Suprapubic skin (tissue), 3 donors: Measurements from ENCODE around the gene RBMS3.
"Not testable (repeated sequence)": the region's sequence is repeated elsewhere in the genome, so short reads cannot be mapped to it uniquely, and the experiment has no call there.

Source experiments
- POLR2AphosphoS5 ChIP-seq, 3 donors: sonication (generic); formaldehyde crosslinking; IDR thresholded peaks; one replicate each; pipeline ENCODE4 v1.6.1; 2017; ENCODE audit warnings: antibody characterized with exemption in 3 of 3
- TF ChIP-seq, protein P1 (sequence below), 2 donors: fragments of 200-600 bp in 1 of 2; fragments of 450-650 bp in 1 of 2; sonication (generic) in 1 of 2; IDR thresholded peaks; one replicate each; pipeline ENCODE4 v1.5.1; 2016 to 2019; ENCODE audit warnings: antibody characterized with exemption in 2 of 2, mild to moderate bottlenecking in 1 of 2, moderate library complexity in 1 of 2

DNA sequence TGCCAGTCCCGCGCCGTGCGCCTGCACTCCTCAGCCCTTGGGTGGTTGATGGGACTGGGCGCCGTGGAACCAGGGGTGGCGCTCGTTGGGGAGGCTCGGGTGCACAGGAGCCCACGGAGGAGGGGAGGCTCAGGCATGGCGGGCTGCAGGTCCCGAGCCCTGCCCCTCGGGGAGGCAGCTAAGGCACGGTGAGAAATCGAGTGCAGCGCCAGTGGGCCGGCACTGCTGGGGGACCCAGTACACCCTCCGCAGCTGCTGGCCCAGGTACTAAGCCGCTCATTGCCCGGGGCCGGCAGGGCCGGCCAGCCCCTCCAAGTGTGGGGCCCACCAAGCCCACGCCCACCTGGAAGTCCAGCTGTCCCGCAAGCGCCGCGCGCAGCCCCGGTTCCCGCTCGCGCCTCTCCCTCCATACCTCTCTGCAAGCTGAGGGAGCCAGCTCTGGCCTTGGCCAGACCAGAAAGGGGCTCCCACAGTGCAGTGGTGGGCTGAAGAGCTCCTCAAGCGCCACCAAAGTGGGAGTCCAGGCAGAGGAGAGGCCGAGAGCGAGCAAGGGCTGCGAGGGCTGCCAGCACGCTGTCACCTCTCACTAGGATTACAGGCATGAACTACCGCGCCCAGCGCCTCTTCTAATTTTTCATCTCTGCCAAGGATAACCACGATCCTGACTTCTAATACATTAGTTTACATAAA is 192.8 kb downstream of the RBMS3 start:
- TF ChIP-seq, protein P1, sequence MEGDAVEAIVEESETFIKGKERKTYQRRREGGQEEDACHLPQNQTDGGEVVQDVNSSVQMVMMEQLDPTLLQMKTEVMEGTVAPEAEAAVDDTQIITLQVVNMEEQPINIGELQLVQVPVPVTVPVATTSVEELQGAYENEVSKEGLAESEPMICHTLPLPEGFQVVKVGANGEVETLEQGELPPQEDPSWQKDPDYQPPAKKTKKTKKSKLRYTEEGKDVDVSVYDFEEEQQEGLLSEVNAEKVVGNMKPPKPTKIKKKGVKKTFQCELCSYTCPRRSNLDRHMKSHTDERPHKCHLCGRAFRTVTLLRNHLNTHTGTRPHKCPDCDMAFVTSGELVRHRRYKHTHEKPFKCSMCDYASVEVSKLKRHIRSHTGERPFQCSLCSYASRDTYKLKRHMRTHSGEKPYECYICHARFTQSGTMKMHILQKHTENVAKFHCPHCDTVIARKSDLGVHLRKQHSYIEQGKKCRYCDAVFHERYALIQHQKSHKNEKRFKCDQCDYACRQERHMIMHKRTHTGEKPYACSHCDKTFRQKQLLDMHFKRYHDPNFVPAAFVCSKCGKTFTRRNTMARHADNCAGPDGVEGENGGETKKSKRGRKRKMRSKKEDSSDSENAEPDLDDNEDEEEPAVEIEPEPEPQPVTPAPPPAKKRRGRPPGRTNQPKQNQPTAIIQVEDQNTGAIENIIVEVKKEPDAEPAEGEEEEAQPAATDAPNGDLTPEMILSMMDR (IDR thresholded peaks at IDR 0.05): not testable (repeated sequence)
- TF ChIP-seq POLR2AphosphoS5 (IDR thresholded peaks at IDR 0.05): not testable (repeated sequence)
